ENCODE data around the gene ARHGAP1. TPM values are rescaled to one million over a fixed set of nuclear protein-coding genes. Genes with fewer than 3 reads are reported as not detected.
A peak's percentile ranks its signal among the peaks of the same experiment; 100 is the strongest.

The ARHGAP1 gene
- total and polyA plus RNA-seq, 2 of the 13 experiments (the other 11 are each of a cell fraction or from before 2014, with no cell fraction given) = 18.6 to 30.3 TPM

DNA sequence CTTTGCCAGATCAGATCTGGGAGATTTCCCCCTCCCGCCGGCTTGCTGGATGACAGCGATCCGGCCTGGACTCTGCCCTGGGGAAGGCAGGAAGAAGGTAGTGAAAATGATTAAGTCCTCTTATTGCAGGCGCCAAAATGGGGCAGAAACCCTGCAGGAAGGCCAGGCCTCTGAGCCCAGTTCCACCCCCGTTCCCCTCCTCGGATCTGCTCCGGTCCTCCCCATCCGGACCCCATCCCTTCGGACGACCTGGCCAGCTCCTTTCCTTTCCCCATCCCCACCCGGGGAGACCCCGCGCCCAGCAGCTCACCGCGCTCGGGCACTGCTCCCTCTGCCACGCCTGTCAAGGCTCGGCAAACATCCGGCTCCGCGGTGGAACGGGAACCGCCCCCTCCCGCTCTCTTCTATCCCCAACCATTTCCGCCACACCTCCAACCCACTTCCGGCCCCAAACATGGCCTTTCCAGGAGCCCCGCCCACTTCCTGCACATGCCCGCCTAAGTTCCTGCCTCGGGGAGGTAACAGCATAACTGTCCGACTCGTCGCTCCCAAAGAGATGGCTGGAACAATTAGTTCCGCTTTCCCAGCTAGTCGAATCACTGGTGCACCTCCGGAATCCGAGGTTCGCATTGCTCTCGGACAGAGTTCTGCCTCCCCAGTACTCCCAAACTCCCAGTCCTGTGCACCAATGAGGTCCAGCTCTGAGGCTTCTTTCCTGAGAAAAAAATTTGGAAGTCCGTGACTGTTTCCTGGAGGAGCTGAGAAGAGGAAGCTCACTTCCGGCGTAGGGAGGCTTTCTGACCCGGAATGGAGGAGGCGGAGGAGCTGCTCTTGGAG, at the start of gene ARHGAP1, which contains the start of gene ZNF408 (continued):
- TF ChIP-seq, protein P1, sequence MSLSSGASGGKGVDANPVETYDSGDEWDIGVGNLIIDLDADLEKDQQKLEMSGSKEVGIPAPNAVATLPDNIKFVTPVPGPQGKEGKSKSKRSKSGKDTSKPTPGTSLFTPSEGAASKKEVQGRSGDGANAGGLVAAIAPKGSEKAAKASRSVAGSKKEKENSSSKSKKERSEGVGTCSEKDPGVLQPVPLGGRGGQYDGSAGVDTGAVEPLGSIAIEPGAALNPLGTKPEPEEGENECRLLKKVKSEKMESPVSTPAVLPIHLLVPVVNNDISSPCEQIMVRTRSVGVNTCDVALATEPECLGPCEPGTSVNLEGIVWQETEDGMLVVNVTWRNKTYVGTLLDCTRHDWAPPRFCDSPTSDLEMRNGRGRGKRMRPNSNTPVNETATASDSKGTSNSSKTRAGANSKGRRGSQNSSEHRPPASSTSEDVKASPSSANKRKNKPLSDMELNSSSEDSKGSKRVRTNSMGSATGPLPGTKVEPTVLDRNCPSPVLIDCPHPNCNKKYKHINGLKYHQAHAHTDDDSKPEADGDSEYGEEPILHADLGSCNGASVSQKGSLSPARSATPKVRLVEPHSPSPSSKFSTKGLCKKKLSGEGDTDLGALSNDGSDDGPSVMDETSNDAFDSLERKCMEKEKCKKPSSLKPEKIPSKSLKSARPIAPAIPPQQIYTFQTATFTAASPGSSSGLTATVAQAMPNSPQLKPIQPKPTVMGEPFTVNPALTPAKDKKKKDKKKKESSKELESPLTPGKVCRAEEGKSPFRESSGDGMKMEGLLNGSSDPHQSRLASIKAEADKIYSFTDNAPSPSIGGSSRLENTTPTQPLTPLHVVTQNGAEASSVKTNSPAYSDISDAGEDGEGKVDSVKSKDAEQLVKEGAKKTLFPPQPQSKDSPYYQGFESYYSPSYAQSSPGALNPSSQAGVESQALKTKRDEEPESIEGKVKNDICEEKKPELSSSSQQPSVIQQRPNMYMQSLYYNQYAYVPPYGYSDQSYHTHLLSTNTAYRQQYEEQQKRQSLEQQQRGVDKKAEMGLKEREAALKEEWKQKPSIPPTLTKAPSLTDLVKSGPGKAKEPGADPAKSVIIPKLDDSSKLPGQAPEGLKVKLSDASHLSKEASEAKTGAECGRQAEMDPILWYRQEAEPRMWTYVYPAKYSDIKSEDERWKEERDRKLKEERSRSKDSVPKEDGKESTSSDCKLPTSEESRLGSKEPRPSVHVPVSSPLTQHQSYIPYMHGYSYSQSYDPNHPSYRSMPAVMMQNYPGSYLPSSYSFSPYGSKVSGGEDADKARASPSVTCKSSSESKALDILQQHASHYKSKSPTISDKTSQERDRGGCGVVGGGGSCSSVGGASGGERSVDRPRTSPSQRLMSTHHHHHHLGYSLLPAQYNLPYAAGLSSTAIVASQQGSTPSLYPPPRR (CRISPR knock-in tag; IDR thresholded peaks at IDR 0.05; ENCODE audit: borderline replicate concordance) = peak; percentile 64
- TF ChIP-seq NFIB (CRISPR knock-in tag; IDR thresholded peaks at IDR 0.05; ENCODE audit: borderline replicate concordance) (no peak), ZMAT3 (CRISPR knock-in tag; conservative IDR thresholded peaks at IDR 0.05) (no peak; the same call in 1 of the 2 replicates), ZNF552 (CRISPR knock-in tag; IDR thresholded peaks at IDR 0.05; ENCODE audit: borderline replicate concordance) (0 out of 2 replicates have a peak, but pooled peaks have one; percentile 50), ZNF292 (CRISPR knock-in tag; IDR thresholded peaks at IDR 0.05; ENCODE audit: borderline replicate concordance, low read depth) (no peak), TBX3 (IDR thresholded peaks at IDR 0.05; ENCODE audit: borderline replicate concordance) (peak; percentile 63; the same call in 1 of the 2 replicates), ZNF891 (CRISPR knock-in tag; IDR thresholded peaks at IDR 0.05) (peak; percentile 12; the same call in 1 of the 2 replicates), PRMT3 (CRISPR knock-in tag; IDR thresholded peaks at IDR 0.05; ENCODE audit: borderline replicate concordance, low read depth) (no peak), BHLHE40 (IDR thresholded peaks at IDR 0.05; ENCODE audit: low read length) (0 out of 2 replicates have a peak, but pooled peaks have one; percentile 40), EED (CRISPR knock-in tag; IDR thresholded peaks at IDR 0.05) (no peak), SMARCE1 (IDR thresholded peaks at IDR 0.05; ENCODE audit: borderline replicate concordance) (no peak), ZNF569 (CRISPR knock-in tag; IDR thresholded peaks at IDR 0.05; ENCODE audit: borderline replicate concordance) (no peak; the same call in 1 of the 2 replicates), MEIS2 (CRISPR knock-in tag; IDR thresholded peaks at IDR 0.05) (peak; percentile 91), FOXO1 (CRISPR knock-in tag; IDR thresholded peaks at IDR 0.05) (no peak; the same call in 1 of the 2 replicates), RBM39 (IDR thresholded peaks at IDR 0.05; ENCODE audit: low read depth, low read length, poor library complexity, severe bottlenecking) (peak; percentile 81)
- TF ChIP-seq, protein P2, sequence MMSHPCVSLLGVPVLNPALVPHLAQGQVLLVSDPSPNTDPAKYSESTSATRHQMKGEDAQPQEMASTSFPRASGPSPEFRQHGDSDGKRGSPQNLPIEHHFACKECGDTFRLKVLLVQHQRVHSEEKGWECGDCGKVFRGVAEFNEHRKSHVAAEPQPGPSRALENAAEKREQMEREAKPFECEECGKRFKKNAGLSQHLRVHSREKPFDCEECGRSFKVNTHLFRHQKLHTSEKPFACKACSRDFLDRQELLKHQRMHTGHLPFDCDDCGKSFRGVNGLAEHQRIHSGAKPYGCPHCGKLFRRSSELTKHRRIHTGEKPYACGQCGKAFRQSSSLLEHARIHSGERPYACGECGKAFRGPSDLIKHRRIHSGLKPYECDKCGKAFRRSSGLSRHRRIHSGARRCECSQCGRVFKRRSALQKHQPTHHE (CRISPR knock-in tag; IDR thresholded peaks at IDR 0.05; ENCODE audit: borderline replicate concordance) = peak; percentile 71; the same call in 1 of the 2 replicates
- TF ChIP-seq, protein P3, sequence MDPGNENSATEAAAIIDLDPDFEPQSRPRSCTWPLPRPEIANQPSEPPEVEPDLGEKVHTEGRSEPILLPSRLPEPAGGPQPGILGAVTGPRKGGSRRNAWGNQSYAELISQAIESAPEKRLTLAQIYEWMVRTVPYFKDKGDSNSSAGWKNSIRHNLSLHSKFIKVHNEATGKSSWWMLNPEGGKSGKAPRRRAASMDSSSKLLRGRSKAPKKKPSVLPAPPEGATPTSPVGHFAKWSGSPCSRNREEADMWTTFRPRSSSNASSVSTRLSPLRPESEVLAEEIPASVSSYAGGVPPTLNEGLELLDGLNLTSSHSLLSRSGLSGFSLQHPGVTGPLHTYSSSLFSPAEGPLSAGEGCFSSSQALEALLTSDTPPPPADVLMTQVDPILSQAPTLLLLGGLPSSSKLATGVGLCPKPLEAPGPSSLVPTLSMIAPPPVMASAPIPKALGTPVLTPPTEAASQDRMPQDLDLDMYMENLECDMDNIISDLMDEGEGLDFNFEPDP (CRISPR knock-in tag; conservative IDR thresholded peaks at IDR 0.05) = no peak
- TF ChIP-seq, protein P4, sequence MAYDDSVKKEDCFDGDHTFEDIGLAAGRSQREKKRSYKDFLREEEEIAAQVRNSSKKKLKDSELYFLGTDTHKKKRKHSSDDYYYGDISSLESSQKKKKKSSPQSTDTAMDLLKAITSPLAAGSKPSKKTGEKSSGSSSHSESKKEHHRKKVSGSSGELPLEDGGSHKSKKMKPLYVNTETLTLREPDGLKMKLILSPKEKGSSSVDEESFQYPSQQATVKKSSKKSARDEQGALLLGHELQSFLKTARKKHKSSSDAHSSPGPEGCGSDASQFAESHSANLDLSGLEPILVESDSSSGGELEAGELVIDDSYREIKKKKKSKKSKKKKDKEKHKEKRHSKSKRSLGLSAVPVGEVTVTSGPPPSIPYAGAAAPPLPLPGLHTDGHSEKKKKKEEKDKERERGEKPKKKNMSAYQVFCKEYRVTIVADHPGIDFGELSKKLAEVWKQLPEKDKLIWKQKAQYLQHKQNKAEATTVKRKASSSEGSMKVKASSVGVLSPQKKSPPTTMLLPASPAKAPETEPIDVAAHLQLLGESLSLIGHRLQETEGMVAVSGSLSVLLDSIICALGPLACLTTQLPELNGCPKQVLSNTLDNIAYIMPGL (CRISPR knock-in tag; IDR thresholded peaks at IDR 0.05; ENCODE audit: borderline replicate concordance in 1 of 2, low read depth in 1 of 2) = peak; percentile 80 to 85; a peak in 2 of 4 replicates

Measured in HepG2 (cell line).